Measurements from ENCODE around the gene RASA1.

GRCh38 chr5:87408204-87408603, 140.5 kb downstream of the RASA1 start:
- TF ChIP-seq CTCF (conservative IDR thresholded peaks at IDR 0.05) (no peak), ZFX (IDR thresholded peaks at IDR 0.05) (no peak)

Data from C4-2B (cell line).